ENCODE data around the gene VMP1. TPM values are rescaled to one million over a fixed set of nuclear protein-coding genes. Genes with fewer than 3 reads are reported as not detected.

Gene VMP1
- total and polyA plus RNA-seq, 12 donors: 20.5 to 98.9 (median 50.6) TPM

DNA sequence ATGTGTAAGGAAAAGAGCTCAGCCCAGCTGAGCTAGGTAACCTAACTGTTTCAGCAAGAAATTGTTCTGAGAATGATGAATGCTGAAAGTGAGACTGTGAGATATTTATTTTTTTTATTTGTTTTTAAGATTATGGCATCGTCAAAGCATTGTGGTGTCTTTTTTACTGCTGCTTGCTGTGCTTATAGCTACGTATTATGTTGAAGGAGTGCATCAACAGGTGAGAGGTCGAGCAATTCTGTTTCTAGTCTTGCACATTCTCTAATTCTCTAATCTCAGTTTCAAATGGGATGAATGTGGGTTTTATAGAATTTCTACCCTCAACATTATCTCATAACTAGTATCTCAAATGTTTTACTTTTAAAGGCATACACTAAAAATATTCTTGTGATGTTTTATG lies 29.9 kb downstream of the VMP1 start:
- TF ChIP-seq, protein P1, sequence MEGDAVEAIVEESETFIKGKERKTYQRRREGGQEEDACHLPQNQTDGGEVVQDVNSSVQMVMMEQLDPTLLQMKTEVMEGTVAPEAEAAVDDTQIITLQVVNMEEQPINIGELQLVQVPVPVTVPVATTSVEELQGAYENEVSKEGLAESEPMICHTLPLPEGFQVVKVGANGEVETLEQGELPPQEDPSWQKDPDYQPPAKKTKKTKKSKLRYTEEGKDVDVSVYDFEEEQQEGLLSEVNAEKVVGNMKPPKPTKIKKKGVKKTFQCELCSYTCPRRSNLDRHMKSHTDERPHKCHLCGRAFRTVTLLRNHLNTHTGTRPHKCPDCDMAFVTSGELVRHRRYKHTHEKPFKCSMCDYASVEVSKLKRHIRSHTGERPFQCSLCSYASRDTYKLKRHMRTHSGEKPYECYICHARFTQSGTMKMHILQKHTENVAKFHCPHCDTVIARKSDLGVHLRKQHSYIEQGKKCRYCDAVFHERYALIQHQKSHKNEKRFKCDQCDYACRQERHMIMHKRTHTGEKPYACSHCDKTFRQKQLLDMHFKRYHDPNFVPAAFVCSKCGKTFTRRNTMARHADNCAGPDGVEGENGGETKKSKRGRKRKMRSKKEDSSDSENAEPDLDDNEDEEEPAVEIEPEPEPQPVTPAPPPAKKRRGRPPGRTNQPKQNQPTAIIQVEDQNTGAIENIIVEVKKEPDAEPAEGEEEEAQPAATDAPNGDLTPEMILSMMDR (IDR thresholded peaks at IDR 0.05): no peak
- H3K36me3 ChIP-seq: peaks cover 0 to 89% (median 5%) of the 10 kb centered on the region in 9 donors
- no peak overlapping the region for H3K27ac ChIP-seq
- no peaks in the 10 kb centered on the region for H3K9me3 ChIP-seq
- no peaks in the 10 kb centered on the region for H3K27me3 ChIP-seq
- H3K4me3 ChIP-seq: no peak overlapping the region
- intact Hi-C loops (cut with DNase I): no loop called here
- DNase-seq (no peak), ATAC-seq (no peak)
- 94 to 96% methylated on average over 3 of the region's 3 CpGs for WGBS, 2 donors
- peaks cover 0 to 8% (median 0%) of the 10 kb centered on the region in 9 donors for H3K4me1 ChIP-seq

DNA sequence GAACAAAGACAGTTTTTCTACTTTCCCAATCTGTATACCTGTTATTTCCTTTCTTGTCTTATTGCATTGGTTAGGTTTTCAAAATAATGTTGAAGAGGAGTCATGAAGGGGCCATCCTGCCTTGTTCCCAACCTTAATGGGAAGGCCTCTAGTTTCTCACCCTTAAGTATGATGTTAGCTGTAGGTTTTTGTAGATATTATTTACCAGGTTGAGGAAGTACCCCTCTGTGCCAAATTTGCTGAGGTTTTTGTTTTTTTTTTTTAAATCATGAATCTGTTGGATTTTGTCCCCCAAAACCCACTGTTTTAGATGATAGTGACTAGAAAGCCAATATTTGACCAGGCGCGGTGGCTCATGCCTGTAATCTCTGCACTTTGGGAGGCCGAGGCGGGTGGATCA lies 36.4 kb downstream of the VMP1 start:
- intact Hi-C loops (cut with DNase I): loop anchor here in 2 of 10 donors (10.0 kb wide), 2 partner anchors 291 to 311 kb away; no protein-coding TSS in a partner anchor
- no peak for DNase-seq
- peaks cover 0 to 51% (median 13%) of the 10 kb centered on the region in 9 donors for H3K36me3 ChIP-seq

GRCh38 chr17:59745040-59745439 lies 37.6 kb downstream of the VMP1 start:
- intact Hi-C loops (cut with DNase I): loop anchor here in 2 of 10 donors (10.0 kb wide), 2 partner anchors 290 to 310 kb away; no protein-coding TSS in a partner anchor
- WGBS, 2 donors: 97 to 98% methylated on average over 2 of the region's 2 CpGs
- Histone ChIP-seq H3K27me3 (no peaks in the 10 kb centered on the region), H3K4me3 (no peak overlapping the region), H3K4me1 (peaks cover 0 to 8% (median 0%) of the 10 kb centered on the region in 9 donors), H3K36me3 (peaks cover 0 to 39% (median 13%) of the 10 kb centered on the region in 9 donors), H3K27ac (no peak overlapping the region), H3K9me3 (peaks cover 0 to 8% (median 0%) of the 10 kb centered on the region in 11 donors)
- DNase-seq (no peak), ATAC-seq (no peak)
- TF ChIP-seq, protein P1 (IDR thresholded peaks at IDR 0.05): no peak

More for the DNA sequence above, 36.4 kb downstream of the VMP1 start:
- peaks cover 0 to 8% (median 0%) of the 10 kb centered on the region in 9 donors for H3K4me1 ChIP-seq
- TF ChIP-seq, protein P1 (IDR thresholded peaks at IDR 0.05): no peak
- WGBS, 2 donors: 97 to 99% methylated on average over 4 of the region's 4 CpGs
- H3K4me3 ChIP-seq: no peak overlapping the region
- H3K9me3 ChIP-seq: peaks cover 0 to 8% (median 0%) of the 10 kb centered on the region in 11 donors
- H3K27me3 ChIP-seq: no peaks in the 10 kb centered on the region
- H3K27ac ChIP-seq: no peak overlapping the region
- ATAC-seq: no peak

DNA sequence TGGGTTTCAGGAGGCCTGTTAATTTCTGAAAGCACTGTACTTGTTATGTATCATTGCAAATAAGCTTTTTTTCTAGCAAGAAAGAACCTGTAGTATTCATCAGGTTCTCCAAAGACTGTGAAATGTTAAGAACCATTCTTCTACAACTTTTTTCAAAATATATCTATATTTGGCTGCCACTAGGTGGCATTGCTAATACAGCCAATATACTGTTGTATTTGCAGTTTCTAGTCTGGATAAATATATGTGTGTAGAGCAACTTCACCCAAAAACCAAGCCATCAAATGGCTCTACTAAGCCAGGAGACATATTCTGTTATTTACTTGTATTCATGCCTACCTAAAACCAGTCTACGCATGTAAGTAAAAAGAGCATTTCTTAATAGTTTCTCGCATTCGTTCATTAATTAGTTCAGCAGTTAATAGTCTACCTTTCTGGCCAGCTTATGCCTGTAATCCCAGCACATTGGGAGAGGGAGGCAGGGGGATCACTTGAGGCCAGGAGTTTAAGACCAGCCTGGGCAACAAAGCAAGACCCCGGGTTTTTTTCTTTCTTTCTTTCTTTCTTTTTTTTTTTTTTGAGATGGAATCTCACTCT lies 39.5 kb downstream of the VMP1 start:
- H3K27ac ChIP-seq: no peak overlapping the region
- H3K36me3 ChIP-seq: peaks cover 0 to 31% (median 10%) of the 10 kb centered on the region in 9 donors
- ATAC-seq: peak in 2 of 8 donors; percentile 16 to 42
- TF ChIP-seq, protein P1 (IDR thresholded peaks at IDR 0.05): peak; percentile 14 to 77 (median 67)
- peaks cover 0 to 8% (median 0%) of the 10 kb centered on the region in 11 donors for H3K9me3 ChIP-seq
- WGBS, 2 donors: 91 to 97% methylated on average over 4 of the region's 4 CpGs
- no peak for DNase-seq
- no peak overlapping the region for H3K4me3 ChIP-seq
- peaks cover 0 to 11% (median 0%) of the 10 kb centered on the region in 9 donors for H3K4me1 ChIP-seq
- H3K27me3 ChIP-seq: no peaks in the 10 kb centered on the region
- intact Hi-C loops (cut with DNase I): loop anchor here in 2 of 10 donors (10.0 kb wide), 2 partner anchors 288 to 308 kb away; no protein-coding TSS in a partner anchor
